NCI-H2107 treated with DMSO at 0.1 percent for 48 hours (cell line): Measurements from ENCODE around the gene SPATA12.
A peak's percentile ranks its signal among the peaks of the same experiment; 100 is the strongest.

Source experiments
- DNase-seq: peaks from one replicate; lab custom pipeline; 2025; ENCODE audit not compliant: unreplicated experiment; lab: John Stamatoyannopoulos, UW

SPATA12 gene

DNA sequence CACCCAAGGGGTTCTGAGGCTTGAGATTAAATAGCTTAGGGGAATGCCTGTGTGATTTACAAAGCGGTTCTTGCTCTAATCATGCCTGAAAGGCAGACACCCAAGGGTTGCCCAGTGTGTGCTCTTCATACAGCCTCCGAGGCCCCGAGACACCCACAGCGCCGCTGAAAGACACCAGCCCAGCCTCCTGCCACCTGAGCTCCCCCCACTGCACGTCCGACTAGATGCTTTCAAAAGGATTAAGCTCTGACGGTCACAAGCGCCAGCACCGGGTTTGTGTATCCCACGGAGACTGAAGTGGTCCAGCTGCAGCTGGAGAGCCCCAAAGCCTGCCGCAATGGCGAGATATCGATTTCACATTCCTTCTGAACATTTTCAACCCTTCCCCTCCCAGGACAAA, 50.3 kb downstream of the SPATA12 start:
- DNase-seq, result peak; percentile 55

DNA sequence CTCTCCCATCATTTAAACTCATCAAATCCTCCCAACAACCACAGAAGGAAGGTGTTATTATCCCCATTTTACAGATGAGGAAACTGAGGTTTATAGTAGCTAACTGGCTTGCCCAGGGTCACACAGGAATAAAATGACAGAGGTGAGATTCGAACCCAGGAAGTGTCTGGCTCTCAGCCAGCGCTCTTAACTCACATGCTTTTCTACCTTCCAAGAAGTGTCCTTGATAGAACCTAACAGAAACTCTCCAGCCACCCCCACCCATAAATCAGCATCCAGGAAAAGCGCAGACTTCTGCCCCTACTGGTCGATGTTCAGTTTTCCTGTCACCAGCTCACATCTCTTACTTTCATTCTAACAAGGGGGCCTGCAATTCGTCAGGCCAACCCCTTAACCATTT, 51.7 kb downstream of the SPATA12 start:
- no peak for DNase-seq

DNA sequence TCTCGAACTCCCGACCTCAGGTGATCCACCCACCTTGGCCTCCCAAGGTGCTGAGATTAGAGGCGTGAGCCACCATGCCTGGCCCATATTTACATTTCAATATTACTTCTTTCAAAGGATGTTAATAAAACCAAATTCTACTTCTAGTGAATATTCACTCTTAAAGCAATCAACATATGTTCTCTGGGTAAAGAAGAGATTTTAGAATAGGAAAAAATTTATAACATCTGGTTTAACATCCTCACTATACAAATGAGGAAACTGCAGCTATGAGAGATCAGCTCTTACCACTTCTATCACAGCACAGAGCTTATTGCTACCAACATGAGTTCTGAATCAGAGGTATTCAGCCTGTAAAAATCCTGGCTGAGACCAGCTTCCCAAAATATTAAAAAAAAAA, 56.0 kb downstream of the SPATA12 start:
- no peak for DNase-seq

DNA sequence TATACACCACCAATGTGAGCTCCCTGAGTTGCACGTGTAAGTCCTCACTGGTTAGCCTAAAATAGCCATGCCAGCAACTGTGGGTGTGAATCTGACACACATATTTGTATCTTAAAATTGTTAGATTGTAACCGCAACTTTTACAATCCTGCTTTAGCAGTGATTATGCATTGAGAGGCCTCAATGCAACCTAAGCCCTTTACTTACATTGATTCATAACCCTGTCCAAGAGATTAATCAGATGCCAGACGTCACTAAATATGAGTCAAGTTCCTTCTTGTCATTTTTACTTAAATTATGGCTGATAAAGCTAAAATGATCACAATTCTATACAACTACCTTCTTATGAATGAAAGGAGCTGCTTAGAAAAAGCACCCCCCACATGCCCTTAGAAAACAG, 57.8 kb downstream of the SPATA12 start:
- no peak for DNase-seq

DNA sequence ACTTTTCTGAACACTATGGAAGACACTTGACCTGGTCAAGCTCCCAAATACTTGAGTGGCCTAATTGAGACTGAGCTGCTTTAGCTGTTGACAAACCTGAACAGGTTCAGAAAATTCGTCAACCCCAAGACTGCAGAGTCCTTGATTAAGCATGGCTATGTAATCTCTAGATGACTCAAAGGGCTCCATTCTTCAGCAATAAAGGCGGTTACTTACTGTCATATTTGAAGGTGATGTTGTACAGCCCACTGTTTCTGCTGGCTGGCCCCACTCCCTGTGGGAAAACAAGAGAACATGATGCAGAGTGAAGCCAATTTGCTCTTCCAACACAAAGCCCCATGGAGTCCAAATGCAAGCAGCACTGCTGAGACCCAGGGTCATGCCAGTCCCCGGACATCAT, 59.6 kb downstream of the SPATA12 start:
- DNase-seq, result no peak

DNA sequence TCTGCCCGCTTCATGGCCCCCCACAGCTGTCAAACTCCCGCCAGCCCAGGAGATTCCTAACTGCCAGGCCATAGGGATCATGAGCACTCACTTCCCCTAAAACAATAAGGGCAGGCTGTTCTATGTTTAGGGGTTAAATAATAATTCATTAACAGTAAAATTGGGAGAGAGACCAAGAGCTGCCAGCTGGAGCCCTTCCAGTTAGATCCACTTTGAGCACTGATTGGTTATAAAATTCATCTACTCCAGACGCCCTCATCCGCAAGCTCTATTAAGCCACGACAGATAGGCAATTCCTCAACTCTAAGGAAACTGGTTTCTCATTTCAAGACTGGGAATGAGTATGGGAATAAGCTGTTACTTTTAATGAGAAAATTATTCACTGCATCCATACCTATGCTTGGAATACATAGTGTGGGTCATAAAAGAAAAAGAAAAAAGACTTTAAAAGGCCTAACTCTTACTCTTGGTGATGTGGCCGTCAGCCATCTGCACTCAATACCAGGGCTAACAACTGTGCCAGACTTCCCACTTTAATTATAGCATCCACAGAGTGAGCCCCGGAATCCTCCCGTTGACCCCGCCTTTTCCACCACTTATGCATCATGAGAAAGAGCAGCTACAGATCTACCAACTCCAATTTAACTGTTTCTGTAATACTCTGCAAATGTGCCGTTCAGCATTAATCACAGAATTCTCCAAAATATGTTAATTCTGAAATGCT, 60.1 kb downstream of the SPATA12 start:
- no peak for DNase-seq
